ENCODE results near the gene ADK. TPM values are rescaled to one million over a fixed set of nuclear protein-coding genes. Genes with fewer than 3 reads are reported as not detected.
A peak's percentile ranks its signal among the peaks of the same experiment; 100 is the strongest.
"Not testable (repeated sequence)": the region's sequence is repeated elsewhere in the genome, so short reads cannot be mapped to it uniquely, and the experiment has no call there.

The ADK gene
- total and polyA plus RNA-seq, 2 donors from 2014 or later: 33.0 to 38.3 TPM

DNA sequence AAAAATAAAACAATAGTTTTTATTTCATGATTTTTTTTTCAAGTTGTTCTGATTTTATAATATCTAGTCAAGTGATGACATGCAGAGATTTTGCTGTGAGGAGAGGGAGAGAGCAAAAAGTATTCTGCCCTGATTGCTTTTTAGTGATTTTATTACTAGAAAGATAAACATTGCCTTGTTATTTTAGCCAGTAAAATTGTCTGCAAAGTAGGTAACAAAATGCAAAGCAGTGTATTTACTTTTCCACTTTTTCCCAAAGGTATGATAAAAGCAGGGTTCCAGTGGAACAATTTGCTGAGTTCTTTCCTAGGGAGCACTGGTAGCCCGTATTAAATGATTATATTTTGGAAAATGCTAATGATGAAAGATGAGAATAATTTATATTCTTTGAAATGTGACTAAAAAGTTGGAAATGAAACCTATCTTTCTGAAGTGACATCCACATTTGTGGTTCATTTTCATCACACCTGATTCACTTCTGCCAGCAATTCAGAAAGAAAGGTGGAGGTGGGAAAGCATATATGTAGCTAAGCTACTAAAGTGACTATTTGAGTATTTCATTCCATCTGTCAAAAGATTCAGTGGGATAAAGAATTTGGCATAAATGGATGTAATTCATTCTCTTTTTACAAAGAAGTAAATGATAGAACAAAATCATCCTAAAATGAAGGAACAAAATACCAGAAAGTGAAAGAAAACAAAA is 300.3 kb downstream of the ADK start:
- intact Hi-C loops (cut with DNase I): no loop called here
- Histone ChIP-seq H3K36me3 (ENCODE audit: control insufficient read depth in 2 of 3, insufficient read depth in 3 of 3, low read length in 3 of 3) (no peaks in the 10 kb centered on the region), H3K27ac (ENCODE audit: low read depth in 2 of 2, low read length in 2 of 2) (no peak overlapping the region), H3K4me3 (ENCODE audit: low read length in 3 of 3) (no peak overlapping the region), H3K9ac (ENCODE audit: low read length in 3 of 3) (no peak overlapping the region), H3K27me3 (ENCODE audit: control insufficient read depth, insufficient read depth, low read length) (no peaks in the 10 kb centered on the region), H3K4me1 (ENCODE audit: control insufficient read depth in 2 of 3, insufficient read depth in 2 of 3, low read depth in 1 of 3, low read length in 3 of 3) (no peaks in the 10 kb centered on the region), H3K9me3 (ENCODE audit: control insufficient read depth in 2 of 3, insufficient read depth in 1 of 3, low read length in 3 of 3) (no peaks in the 10 kb centered on the region)
- peak in 1 of 5 donors; percentile 10 for DNase-seq
- TF ChIP-seq, protein P1, sequence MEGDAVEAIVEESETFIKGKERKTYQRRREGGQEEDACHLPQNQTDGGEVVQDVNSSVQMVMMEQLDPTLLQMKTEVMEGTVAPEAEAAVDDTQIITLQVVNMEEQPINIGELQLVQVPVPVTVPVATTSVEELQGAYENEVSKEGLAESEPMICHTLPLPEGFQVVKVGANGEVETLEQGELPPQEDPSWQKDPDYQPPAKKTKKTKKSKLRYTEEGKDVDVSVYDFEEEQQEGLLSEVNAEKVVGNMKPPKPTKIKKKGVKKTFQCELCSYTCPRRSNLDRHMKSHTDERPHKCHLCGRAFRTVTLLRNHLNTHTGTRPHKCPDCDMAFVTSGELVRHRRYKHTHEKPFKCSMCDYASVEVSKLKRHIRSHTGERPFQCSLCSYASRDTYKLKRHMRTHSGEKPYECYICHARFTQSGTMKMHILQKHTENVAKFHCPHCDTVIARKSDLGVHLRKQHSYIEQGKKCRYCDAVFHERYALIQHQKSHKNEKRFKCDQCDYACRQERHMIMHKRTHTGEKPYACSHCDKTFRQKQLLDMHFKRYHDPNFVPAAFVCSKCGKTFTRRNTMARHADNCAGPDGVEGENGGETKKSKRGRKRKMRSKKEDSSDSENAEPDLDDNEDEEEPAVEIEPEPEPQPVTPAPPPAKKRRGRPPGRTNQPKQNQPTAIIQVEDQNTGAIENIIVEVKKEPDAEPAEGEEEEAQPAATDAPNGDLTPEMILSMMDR (IDR thresholded peaks at IDR 0.05; ENCODE audit: borderline replicate concordance, extremely low read depth, insufficient read depth): no peak
- FAIRE-seq: no peak

DNA sequence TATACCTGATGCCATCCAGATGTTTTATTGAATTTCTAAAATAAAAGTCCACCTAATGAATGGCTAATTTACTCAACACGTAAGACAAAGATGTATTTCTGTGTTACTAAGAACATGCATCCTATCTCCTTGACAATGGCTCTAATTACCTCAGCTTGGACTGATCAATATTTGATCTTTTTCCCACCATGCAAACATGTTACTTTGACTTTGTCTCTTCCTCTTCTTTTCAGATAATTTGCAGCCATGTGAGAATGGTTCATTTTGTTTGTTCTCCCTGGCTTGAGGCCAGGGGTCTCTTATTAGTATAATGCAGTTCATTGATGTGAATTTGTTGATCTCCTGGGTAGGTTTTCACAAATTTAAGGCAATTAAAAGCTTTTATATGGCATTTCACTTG is 302.1 kb downstream of the ADK start:
- no peak overlapping the region for H3K4me3 ChIP-seq (ENCODE audit: low read length in 3 of 3)
- H3K27me3 ChIP-seq (ENCODE audit: control insufficient read depth, insufficient read depth, low read length): no peaks in the 10 kb centered on the region
- no peak overlapping the region for H3K27ac ChIP-seq (ENCODE audit: low read depth in 2 of 2, low read length in 2 of 2)
- H3K9me3 ChIP-seq (ENCODE audit: control insufficient read depth in 2 of 3, insufficient read depth in 1 of 3, low read length in 3 of 3): no peaks in the 10 kb centered on the region
- intact Hi-C loops (cut with DNase I): no loop called here
- no peak overlapping the region for H3K9ac ChIP-seq (ENCODE audit: low read length in 3 of 3)
- H3K4me1 ChIP-seq (ENCODE audit: control insufficient read depth in 2 of 3, insufficient read depth in 2 of 3, low read depth in 1 of 3, low read length in 3 of 3): no peaks in the 10 kb centered on the region
- DNase-seq (no peak), FAIRE-seq (no peak)
- H3K36me3 ChIP-seq (ENCODE audit: control insufficient read depth in 2 of 3, insufficient read depth in 3 of 3, low read length in 3 of 3): no peaks in the 10 kb centered on the region
- TF ChIP-seq, protein P1 (IDR thresholded peaks at IDR 0.05; ENCODE audit: borderline replicate concordance, extremely low read depth, insufficient read depth): no peak

DNA sequence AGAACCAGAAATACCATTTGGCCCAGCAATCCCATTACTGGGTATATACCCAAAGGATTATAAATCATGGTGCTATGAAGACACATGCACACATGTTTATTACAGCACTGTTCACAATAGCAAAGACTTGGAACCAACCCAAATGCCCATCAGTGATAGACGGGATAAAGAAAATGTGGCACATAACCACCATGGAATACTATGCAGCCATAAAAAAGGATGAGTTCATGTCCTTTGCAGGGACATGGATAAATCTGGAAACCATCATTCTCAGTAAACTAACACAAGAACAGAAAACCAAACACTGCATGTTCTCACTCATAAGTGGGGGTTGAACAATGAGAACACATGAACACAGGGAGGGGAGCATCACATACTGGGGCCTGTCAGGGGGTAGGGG is 306.5 kb downstream of the ADK start:
- FAIRE-seq; H3K27me3 ChIP-seq (ENCODE audit: control insufficient read depth, insufficient read depth, low read length); DNase-seq; H3K9me3 ChIP-seq (ENCODE audit: control insufficient read depth in 2 of 3, insufficient read depth in 1 of 3, low read length in 3 of 3); H3K36me3 ChIP-seq (ENCODE audit: control insufficient read depth in 2 of 3, insufficient read depth in 3 of 3, low read length in 3 of 3); intact Hi-C loops (cut with DNase I); H3K9ac ChIP-seq (ENCODE audit: low read length in 3 of 3); H3K4me3 ChIP-seq (ENCODE audit: low read length in 3 of 3); H3K4me1 ChIP-seq (ENCODE audit: control insufficient read depth in 2 of 3, insufficient read depth in 2 of 3, low read depth in 1 of 3, low read length in 3 of 3); H3K27ac ChIP-seq (ENCODE audit: low read depth in 2 of 2, low read length in 2 of 2): not testable (repeated sequence)

DNA sequence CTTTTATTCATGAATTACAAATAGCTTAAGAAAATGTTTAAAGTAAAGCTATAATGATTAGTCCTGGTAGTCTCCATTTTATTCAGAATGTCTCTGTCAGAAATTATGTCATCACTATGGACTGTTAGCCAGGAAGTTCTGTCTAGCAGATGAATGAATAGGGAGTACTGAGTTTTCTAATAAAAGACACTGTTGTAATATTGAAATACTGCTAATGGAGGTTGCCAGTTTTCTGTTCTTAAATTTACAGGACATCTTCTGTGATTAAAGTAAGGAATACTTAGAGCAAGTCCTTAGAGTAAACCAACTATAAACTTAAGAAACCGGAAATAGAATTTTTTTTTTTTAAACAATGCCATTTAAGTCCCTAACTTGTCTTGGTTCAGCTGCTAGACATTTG is 309.8 kb downstream of the ADK start:
- FAIRE-seq (no peak), DNase-seq (peak in 1 of 5 donors; percentile 19)
- TF ChIP-seq, protein P1 (IDR thresholded peaks at IDR 0.05; ENCODE audit: borderline replicate concordance, extremely low read depth, insufficient read depth): no peak
- no peaks in the 10 kb centered on the region for H3K9me3 ChIP-seq (ENCODE audit: control insufficient read depth in 2 of 3, insufficient read depth in 1 of 3, low read length in 3 of 3)
- intact Hi-C loops (cut with DNase I): no loop called here
- H3K4me3 ChIP-seq (ENCODE audit: low read length in 3 of 3): no peak overlapping the region
- H3K27ac ChIP-seq (ENCODE audit: low read depth in 2 of 2, low read length in 2 of 2): no peak overlapping the region
- no peaks in the 10 kb centered on the region for H3K4me1 ChIP-seq (ENCODE audit: control insufficient read depth in 2 of 3, insufficient read depth in 2 of 3, low read depth in 1 of 3, low read length in 3 of 3)
- H3K9ac ChIP-seq (ENCODE audit: low read length in 3 of 3): no peak overlapping the region
- no peaks in the 10 kb centered on the region for H3K36me3 ChIP-seq (ENCODE audit: control insufficient read depth in 2 of 3, insufficient read depth in 3 of 3, low read length in 3 of 3)
- H3K27me3 ChIP-seq (ENCODE audit: control insufficient read depth, insufficient read depth, low read length): no peaks in the 10 kb centered on the region
